ENCODE measurements around the gene FLOT2. TPM values are rescaled to one million over a fixed set of nuclear protein-coding genes. Genes with fewer than 3 reads are reported as not detected.
"Not testable (repeated sequence)": the region's sequence is repeated elsewhere in the genome, so short reads cannot be mapped to it uniquely, and the experiment has no call there.

FLOT2 gene
- total RNA-seq (2014; rRNA removed; shearing (Covaris generic)): 43.9 and 45.5 TPM in 2 replicates

GRCh38 chr17:28896884-28897768, at the start of gene FLOT2:
Gene FLOT2 (minus strand): TSS chr17:28897733. CDS start chr17:28897574, 159 bp downstream.
- DNase-seq (ENCODE audit: low spot score): peak; percentile 35

- DNase-seq (ENCODE audit: low spot score): peak; percentile 93
Observed at GRCh38 chr17:28946239-28946638, 48.7 kb upstream of the FLOT2 start.

GRCh38 chr17:28944862-28945741, 47.6 kb upstream of the FLOT2 start:
- no peak for DNase-seq (ENCODE audit: low spot score)

GRCh38 chr17:28944343-28944742, 46.8 kb upstream of the FLOT2 start:
- no peak for DNase-seq (ENCODE audit: low spot score)

GRCh38 chr17:28942925-28943324, 45.4 kb upstream of the FLOT2 start:
- DNase-seq (ENCODE audit: low spot score): no peak

GRCh38 chr17:28941251-28941650, 43.7 kb upstream of the FLOT2 start:
- no peak for DNase-seq (ENCODE audit: low spot score)

GRCh38 chr17:28940675-28941074, 43.1 kb upstream of the FLOT2 start:
- no peak for DNase-seq (ENCODE audit: low spot score)

- no peak for DNase-seq (ENCODE audit: low spot score)
Observed at GRCh38 chr17:28940142-28940541, 42.6 kb upstream of the FLOT2 start.

GRCh38 chr17:28938552-28938951, 41.0 kb upstream of the FLOT2 start:
- no peak for DNase-seq (ENCODE audit: low spot score)

GRCh38 chr17:28937044-28937729, 39.7 kb upstream of the FLOT2 start:
- no peak for DNase-seq (ENCODE audit: low spot score)

- no peak for DNase-seq (ENCODE audit: low spot score)
Observed at GRCh38 chr17:28935744-28936460, 38.4 kb upstream of the FLOT2 start.

GRCh38 chr17:28934508-28934907, 37.0 kb upstream of the FLOT2 start:
- DNase-seq (ENCODE audit: low spot score): not testable (repeated sequence)

GRCh38 chr17:28929787-28930186, 32.3 kb upstream of the FLOT2 start:
- no peak for DNase-seq (ENCODE audit: low spot score)

- DNase-seq (ENCODE audit: low spot score): peak; percentile 94
Observed at GRCh38 chr17:28928061-28928460, 30.5 kb upstream of the FLOT2 start.

GRCh38 chr17:28926786-28927185, 29.3 kb upstream of the FLOT2 start:
- DNase-seq (ENCODE audit: low spot score): no peak

GRCh38 chr17:28926366-28926765, 28.8 kb upstream of the FLOT2 start:
- no peak for DNase-seq (ENCODE audit: low spot score)

- DNase-seq (ENCODE audit: low spot score): peak; percentile 95
Observed at GRCh38 chr17:28925912-28926365, 28.4 kb upstream of the FLOT2 start.

- no peak for DNase-seq (ENCODE audit: low spot score)
Observed at GRCh38 chr17:28920201-28920600, 22.7 kb upstream of the FLOT2 start.

GRCh38 chr17:28918295-28918694, 20.8 kb upstream of the FLOT2 start:
- no peak for DNase-seq (ENCODE audit: low spot score)

- DNase-seq (ENCODE audit: low spot score): no peak
Observed at GRCh38 chr17:28917465-28917864, 19.9 kb upstream of the FLOT2 start.

- DNase-seq (ENCODE audit: low spot score): no peak
Observed at GRCh38 chr17:28917029-28917428, 19.5 kb upstream of the FLOT2 start.
